ENCODE measurements around the gene PRDM11. TPM values are rescaled to one million over a fixed set of nuclear protein-coding genes. Genes with fewer than 3 reads are reported as not detected.

PRDM11 gene
- total and polyA plus RNA-seq, 2 of the 8 experiments (the other 6 are each of a cell fraction or from before 2014, with no cell fraction given): 3.6 to 11.7 TPM

GRCh38 chr11:45149483-45150056, 3.1 kb downstream of the PRDM11 start (continued):
- TF ChIP-seq CBX5 (IDR thresholded peaks at IDR 0.05; ENCODE audit: low read depth, low read length): no peak
- no peak for TF ChIP-seq SP1 (IDR thresholded peaks at IDR 0.05; ENCODE audit: low read depth, low read length)
- no peak for TF ChIP-seq TAF1 (IDR thresholded peaks at IDR 0.05; ENCODE audit: low read depth, low read length)
- no peak for TF ChIP-seq BACH1 (IDR thresholded peaks at IDR 0.05; ENCODE audit: low read length)
- TF ChIP-seq EP300 (IDR thresholded peaks at IDR 0.05; ENCODE audit: borderline replicate concordance in 1 of 2, low read depth in 2 of 2, low read length in 2 of 2): no peak
- TF ChIP-seq SIRT6 (IDR thresholded peaks at IDR 0.05; ENCODE audit: low read length): no peak
- no peak for TF ChIP-seq CBX8 (IDR thresholded peaks at IDR 0.05; ENCODE audit: borderline replicate concordance, low read depth, low read length)
- no peak for TF ChIP-seq SIN3A (conservative IDR thresholded peaks at IDR 0.05 in 1 of 2, IDR thresholded peaks at IDR 0.05 in 1 of 2; ENCODE audit: low read depth in 1 of 2, low read length in 2 of 2)
- TF ChIP-seq SUZ12 (IDR thresholded peaks at IDR 0.05; ENCODE audit: low read length): no peak

All from H1 (cell line).